Measurements from ENCODE around the gene PACRG. TPM values are rescaled to one million over a fixed set of nuclear protein-coding genes. Genes with fewer than 3 reads are reported as not detected.

PACRG gene
- total and polyA plus RNA-seq, 2 experiments from 2014 or later: 0.17 to 0.68 TPM

DNA sequence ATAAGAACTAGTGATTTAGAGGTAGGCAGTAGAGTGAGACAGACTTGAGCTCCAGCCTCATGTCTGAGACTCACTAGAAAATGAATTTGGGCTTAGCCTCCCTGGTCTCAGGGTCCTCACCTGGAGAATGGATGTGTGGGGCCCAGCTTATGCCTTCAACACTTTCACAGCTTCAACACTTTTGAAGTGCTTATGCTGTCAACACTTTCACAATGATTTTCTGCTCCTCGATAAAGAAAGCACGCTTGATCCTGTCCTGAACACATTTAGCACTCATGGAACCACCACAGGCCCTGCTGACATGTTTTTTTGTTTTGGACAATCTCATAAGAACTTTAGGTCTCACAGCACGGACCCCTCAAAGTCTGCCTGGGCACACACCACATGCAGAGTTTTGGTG, 229.3 kb downstream of the PACRG start:
- H3K4me1 Mint-ChIP-seq: no peaks in the 10 kb centered on the region
- ATAC-seq: no peak
- no peak overlapping the region for H3K4me3 Mint-ChIP-seq

More for the DNA sequence above, 229.3 kb downstream of the PACRG start:
- Histone ChIP-seq H4K20me1 (replicated peaks; ENCODE audit: insufficient read depth) (no peaks in the 10 kb centered on the region), H3K79me2 (replicated peaks; ENCODE audit: insufficient read depth) (no peaks in the 10 kb centered on the region), H3K4me3 (no peak overlapping the region), H3F3A (replicated peaks; ENCODE audit: low read depth) (no peaks in the 10 kb centered on the region), H2AFZ (no peak overlapping the region), H3K4me2 (no peak overlapping the region), H3K27ac (ENCODE audit: low read depth) (no peak overlapping the region), H3K4me1 (ENCODE audit: insufficient read depth) (no peaks in the 10 kb centered on the region), H3K27me3 (ENCODE audit: insufficient read depth) (no peaks in the 10 kb centered on the region), H3K9me2 (ENCODE audit: insufficient read depth) (no peaks in the 10 kb centered on the region; the same call in 1 of the 2 replicates), H3K36me3 (ENCODE audit: insufficient read depth) (no peaks in the 10 kb centered on the region)
- H3K36me3 Mint-ChIP-seq (ENCODE audit: low read depth): no peaks in the 10 kb centered on the region
- H3K9me3 Mint-ChIP-seq: peaks cover 4% of the 10 kb centered on the region; the same call in 1 of the 3 replicates
- DNase-seq (ENCODE audit: low spot score): no peak
- TF ChIP-seq ZNF114 (CRISPR knock-in tag; IDR thresholded peaks at IDR 0.05) (no peak), JUNB (IDR thresholded peaks at IDR 0.05; ENCODE audit: unreplicated experiment) (no peak), ZNF331 (CRISPR knock-in tag; IDR thresholded peaks at IDR 0.05; ENCODE audit: low read depth) (no peak), STAT1 (IDR thresholded peaks at IDR 0.05; ENCODE audit: unreplicated experiment) (no peak), CREB1 (CRISPR knock-in tag; IDR thresholded peaks at IDR 0.05; ENCODE audit: low read depth) (no peak)
- TF ChIP-seq, protein P1, sequence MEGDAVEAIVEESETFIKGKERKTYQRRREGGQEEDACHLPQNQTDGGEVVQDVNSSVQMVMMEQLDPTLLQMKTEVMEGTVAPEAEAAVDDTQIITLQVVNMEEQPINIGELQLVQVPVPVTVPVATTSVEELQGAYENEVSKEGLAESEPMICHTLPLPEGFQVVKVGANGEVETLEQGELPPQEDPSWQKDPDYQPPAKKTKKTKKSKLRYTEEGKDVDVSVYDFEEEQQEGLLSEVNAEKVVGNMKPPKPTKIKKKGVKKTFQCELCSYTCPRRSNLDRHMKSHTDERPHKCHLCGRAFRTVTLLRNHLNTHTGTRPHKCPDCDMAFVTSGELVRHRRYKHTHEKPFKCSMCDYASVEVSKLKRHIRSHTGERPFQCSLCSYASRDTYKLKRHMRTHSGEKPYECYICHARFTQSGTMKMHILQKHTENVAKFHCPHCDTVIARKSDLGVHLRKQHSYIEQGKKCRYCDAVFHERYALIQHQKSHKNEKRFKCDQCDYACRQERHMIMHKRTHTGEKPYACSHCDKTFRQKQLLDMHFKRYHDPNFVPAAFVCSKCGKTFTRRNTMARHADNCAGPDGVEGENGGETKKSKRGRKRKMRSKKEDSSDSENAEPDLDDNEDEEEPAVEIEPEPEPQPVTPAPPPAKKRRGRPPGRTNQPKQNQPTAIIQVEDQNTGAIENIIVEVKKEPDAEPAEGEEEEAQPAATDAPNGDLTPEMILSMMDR (conservative IDR thresholded peaks at IDR 0.05; ENCODE audit: low read depth in 2 of 2): no peak
- TF ChIP-seq, protein P2, sequence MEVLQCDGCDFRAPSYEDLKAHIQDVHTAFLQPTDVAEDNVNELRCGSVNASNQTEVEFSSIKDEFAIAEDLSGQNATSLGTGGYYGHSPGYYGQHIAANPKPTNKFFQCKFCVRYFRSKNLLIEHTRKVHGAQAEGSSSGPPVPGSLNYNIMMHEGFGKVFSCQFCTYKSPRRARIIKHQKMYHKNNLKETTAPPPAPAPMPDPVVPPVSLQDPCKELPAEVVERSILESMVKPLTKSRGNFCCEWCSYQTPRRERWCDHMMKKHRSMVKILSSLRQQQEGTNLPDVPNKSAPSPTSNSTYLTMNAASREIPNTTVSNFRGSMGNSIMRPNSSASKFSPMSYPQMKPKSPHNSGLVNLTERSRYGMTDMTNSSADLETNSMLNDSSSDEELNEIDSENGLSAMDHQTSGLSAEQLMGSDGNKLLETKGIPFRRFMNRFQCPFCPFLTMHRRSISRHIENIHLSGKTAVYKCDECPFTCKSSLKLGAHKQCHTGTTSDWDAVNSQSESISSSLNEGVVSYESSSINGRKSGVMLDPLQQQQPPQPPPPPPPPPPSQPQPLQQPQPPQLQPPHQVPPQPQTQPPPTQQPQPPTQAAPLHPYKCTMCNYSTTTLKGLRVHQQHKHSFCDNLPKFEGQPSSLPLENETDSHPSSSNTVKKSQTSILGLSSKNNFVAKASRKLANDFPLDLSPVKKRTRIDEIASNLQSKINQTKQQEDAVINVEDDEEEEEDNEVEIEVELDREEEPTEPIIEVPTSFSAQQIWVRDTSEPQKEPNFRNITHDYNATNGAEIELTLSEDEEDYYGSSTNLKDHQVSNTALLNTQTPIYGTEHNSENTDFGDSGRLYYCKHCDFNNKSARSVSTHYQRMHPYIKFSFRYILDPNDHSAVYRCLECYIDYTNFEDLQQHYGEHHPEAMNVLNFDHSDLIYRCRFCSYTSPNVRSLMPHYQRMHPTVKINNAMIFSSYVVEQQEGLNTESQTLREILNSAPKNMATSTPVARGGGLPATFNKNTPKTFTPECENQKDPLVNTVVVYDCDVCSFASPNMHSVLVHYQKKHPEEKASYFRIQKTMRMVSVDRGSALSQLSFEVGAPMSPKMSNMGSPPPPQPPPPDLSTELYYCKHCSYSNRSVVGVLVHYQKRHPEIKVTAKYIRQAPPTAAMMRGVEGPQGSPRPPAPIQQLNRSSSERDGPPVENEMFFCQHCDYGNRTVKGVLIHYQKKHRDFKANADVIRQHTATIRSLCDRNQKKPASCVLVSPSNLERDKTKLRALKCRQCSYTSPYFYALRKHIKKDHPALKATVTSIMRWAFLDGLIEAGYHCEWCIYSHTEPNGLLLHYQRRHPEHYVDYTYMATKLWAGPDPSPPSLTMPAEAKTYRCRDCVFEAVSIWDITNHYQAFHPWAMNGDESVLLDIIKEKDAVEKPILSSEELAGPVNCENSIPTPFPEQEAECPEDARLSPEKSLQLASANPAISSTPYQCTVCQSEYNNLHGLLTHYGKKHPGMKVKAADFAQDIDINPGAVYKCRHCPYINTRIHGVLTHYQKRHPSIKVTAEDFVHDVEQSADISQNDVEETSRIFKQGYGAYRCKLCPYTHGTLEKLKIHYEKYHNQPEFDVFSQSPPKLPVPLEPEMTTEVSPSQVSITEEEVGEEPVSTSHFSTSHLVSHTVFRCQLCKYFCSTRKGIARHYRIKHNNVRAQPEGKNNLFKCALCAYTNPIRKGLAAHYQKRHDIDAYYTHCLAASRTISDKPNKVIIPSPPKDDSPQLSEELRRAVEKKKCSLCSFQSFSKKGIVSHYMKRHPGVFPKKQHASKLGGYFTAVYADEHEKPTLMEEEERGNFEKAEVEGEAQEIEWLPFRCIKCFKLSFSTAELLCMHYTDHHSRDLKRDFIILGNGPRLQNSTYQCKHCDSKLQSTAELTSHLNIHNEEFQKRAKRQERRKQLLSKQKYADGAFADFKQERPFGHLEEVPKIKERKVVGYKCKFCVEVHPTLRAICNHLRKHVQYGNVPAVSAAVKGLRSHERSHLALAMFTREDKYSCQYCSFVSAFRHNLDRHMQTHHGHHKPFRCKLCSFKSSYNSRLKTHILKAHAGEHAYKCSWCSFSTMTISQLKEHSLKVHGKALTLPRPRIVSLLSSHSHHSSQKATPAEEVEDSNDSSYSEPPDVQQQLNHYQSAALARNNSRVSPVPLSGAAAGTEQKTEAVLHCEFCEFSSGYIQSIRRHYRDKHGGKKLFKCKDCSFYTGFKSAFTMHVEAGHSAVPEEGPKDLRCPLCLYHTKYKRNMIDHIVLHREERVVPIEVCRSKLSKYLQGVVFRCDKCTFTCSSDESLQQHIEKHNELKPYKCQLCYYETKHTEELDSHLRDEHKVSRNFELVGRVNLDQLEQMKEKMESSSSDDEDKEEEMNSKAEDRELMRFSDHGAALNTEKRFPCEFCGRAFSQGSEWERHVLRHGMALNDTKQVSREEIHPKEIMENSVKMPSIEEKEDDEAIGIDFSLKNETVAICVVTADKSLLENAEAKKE (CRISPR knock-in tag; IDR thresholded peaks at IDR 0.05): no peak
- no peak overlapping the region for H3K27ac Mint-ChIP-seq
- H3K27me3 Mint-ChIP-seq (ENCODE audit: insufficient read depth, low read depth, poor library complexity): no peaks in the 10 kb centered on the region
